K562 treated with DMSO at 1 percent for 24 hours (cell line): ENCODE measurements around the gene KRI1. TPM values are rescaled to one million over a fixed set of nuclear protein-coding genes. Genes with fewer than 3 reads are reported as not detected.

Experiments used
- total RNA-seq: library from RNA; unstranded; fragments of 300-600 nt; gene quantifications from 2 replicates; pipeline ENCODE4 v1.2.3, GENCODE V29; 2022; ENCODE audit warnings: low read depth; ENCODE audit not compliant: insufficient read depth

KRI1 gene
- 34.0 and 37.5 TPM in 2 replicates for total RNA-seq

DNA sequence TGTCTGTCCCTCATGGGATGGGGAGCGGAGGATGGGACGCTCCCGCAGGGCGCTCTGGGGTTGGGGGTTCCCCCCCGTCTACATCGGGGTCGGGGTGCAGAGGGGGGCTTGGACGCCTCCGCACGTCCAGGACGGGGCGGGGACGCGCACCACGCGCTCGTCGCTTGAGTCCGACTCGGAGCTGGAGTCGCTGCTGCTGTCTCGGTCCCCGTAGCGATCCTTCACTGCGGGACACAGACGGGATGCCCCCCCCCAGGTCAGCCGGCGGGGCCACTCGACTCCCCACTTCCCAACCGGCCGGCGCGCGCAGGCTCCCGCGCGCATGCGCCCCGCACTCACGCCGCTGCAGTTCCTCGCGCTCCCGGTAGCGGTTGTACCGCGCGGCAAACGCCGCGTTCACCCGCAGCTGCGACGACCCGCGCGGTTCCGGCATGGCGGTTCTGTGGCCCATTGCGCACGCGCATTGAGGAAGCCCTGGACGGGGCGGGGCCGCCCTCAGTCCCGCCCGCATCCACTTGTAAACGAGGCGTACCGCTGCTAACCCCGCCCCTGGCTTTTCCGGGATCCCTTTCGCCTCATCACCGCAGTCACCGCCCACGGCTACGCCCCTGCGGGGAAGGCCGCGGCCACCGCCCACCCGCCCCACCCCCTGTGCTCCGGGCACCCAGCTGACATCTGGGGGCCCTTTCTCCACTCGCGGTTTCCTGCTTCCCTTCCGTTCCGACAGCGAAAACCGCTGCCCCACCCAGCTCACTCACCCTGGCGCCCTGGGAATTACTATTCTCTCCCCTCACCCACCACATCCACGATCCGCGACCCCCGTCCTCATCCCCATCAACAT lies at the start of gene KRI1:
Gene KRI1 (minus strand): TSS at position 444 of the 841 bp plus-strand sequence. CDS start 11 bp downstream, at position 433.

DNA sequence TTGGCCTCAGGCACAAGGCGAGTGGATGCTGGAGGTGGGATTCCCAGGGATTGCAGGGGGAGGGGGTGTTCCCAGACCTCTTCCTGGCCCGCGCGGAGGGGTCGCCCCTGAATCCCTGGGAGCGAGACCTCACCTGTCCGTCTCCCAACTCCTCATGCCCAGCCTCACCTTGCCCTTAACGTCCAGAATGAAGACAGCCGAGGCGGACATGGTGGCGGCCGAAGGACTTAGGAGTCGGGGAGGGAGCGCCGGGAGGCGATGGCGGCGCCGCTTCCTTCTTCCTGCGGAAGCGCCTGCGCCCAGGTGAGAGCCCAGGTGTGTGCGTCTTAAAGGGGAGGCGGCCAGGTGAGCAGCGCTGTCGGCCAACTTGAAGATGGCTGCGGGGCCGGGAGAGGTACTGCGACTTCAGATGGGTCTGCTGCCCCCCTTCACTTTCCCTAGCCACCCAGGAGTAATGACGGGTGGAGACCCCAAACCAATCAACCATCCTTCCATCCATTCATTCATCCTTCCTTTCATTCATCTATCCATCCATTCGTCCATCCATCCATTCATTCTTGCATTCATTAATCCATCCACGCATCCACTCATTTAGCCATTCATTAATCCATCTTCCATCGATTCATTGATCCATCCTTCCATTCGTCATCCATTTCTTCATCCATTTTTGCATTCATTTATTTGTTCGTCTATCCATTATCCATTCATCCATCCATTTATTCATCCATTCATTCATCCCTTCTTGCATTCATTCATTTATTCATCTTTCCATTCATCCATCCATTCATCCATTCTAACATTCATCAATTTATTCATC lies 21.4 kb upstream of the KRI1 start, which contains the start of gene AP1M2:
Gene AP1M2 (minus strand): TSS at position 291 of the 817 bp plus-strand sequence. CDS start 81 bp downstream, at position 210.

DNA sequence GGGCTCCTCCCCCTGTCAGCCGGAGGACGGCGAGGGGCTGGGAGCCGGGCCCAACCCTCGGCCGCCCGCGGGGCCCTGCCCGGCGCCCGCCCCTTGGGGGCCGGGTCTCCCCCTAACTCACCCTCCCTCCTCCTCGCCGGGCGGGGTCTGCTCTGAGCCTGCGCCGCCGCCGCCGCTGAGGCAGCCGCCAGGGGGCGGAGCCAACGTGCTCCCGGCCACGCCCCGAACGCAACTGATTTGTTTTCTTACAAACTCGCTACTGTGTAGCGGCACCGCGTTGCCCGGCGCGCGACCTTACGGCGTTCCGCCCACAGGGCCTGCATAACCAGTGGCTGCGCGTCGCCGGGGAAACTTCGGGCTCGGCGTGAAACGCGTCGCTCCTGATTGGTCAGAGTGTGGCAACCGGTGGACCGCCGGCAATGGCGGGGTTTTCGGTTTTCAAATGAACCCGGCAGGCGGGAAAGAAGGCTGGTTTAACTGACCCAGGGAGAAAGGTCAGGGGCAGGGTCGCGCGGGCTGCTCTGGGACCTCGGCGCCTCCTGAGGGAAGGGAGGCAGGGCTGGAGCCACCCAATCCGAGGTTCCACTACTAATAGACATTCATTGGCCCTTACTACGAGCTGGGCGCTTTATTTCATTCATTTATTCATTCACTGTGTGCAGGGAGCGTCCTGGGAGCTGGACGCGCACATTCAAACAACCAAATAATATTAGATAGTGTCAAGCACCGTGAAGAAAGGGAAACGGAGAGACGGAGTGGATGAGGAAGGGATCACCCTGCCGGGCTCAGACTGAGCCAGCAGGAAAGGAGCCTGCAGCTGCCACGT lies 3.2 kb upstream of the KRI1 start, which contains the start of gene CDKN2D:
Gene CDKN2D (minus strand): TSS at position 154 of the 826 bp plus-strand sequence. CDS start 326 bp downstream, outside the sequence.

DNA sequence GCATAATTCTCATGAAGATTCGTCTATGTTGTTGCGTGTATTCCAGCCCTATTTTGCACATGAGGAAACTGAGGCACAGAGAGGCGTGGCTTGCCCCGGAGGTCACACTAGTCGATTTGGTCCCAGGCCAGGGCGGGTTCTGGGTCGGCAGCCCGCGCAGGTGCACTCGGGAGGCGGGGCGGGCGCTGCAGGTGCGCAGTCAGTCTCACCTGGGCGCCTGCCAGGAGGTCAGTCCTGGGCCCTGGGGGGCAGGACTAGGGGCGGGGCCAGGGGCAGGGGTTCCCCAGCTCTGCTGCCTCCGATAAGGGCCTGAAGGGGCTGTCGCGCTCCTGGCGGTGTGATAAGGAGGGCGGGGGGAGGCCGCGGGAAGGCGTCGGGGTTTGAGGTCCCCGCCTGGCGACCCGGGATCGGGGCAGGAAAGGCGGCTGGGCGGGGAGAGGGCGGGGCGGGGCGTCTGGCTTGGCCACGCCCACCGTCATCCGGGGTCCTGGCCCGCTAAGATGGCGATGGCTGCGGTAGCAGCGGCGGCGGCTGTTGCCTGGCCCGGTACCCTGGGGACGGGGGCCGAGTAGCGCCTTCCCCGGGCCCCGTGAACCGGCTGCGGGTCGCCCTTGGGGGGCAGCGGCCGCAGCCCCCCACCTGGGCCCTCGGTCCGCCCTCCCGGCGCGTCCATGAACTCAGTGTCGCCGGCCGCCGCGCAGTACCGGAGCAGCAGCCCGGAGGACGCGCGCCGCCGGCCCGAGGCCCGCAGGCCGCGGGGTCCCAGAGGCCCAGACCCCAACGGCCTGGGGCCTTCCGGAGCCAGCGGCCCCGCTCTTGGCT lies 22.2 kb downstream of the KRI1 start, which contains the start of gene ATG4D:
Gene ATG4D (plus strand): TSS at position 485 of the 822 bp plus-strand sequence. CDS start 187 bp downstream, at position 672.

DNA sequence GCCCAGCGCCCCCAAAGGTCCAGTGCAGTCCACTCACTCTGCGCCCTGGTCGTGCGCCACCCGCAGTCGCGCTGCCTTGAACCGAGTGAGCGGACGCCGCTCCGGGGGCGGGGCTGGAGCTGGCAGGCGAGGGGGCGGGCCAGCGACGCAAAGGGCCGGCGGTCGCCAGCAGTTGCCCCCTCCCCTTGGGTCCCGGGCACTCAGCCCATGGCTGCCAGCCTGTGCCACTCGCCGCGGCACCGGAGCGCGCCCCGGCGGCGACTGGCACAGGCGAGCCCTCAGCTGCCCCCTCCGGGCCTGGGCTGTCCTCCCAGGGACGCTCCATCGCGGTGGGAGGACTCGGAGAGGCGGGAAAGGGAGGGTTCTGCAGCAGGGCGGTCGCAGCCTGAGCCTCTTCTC lies 48.5 kb downstream of the KRI1 start, which contains the start of gene S1PR5:
Gene S1PR5 (minus strand): TSS at position 87 of the 399 bp plus-strand sequence. CDS start 2,436 bp downstream, outside the sequence.

Other genes with a start within 250 kb of the KRI1 start
- 44.7 and 46.0 TPM in 2 replicates for gene FDX2, start 250.0 kb downstream of the KRI1 start, total RNA-seq
- gene RAVER1, start 232.5 kb downstream of the KRI1 start, total RNA-seq, result 86.7 and 87.5 TPM in 2 replicates
- gene ICAM3, start 226.4 kb downstream of the KRI1 start, total RNA-seq, result 7.8 and 11.4 TPM in 2 replicates
- 147 and 169 TPM in 2 replicates for gene TYK2, start 185.4 kb downstream of the KRI1 start, total RNA-seq
- gene CDC37, start 162.5 kb downstream of the KRI1 start, total RNA-seq, result 291 and 297 TPM in 2 replicates
- 18.6 and 20.1 TPM in 2 replicates for gene PDE4A, start 145.5 kb downstream of the KRI1 start, total RNA-seq
- 94.3 and 110 TPM in 2 replicates for gene KEAP1, start 62.7 kb downstream of the KRI1 start, total RNA-seq
- gene S1PR5, start 48.6 kb downstream of the KRI1 start, total RNA-seq, result 0.29 and 0.52 TPM in 2 replicates
- gene ATG4D, start 22.1 kb downstream of the KRI1 start, total RNA-seq, result 75.1 and 87.3 TPM in 2 replicates
- gene CDKN2D, start 3.0 kb upstream of the KRI1 start, total RNA-seq, result 44.8 and 45.6 TPM in 2 replicates
- 0.61 TPM in 1 of 2 replicates, not detected in the other for gene AP1M2, start 21.3 kb upstream of the KRI1 start, total RNA-seq
- gene SLC44A2, start 59.5 kb upstream of the KRI1 start, total RNA-seq, result 38.4 and 39.9 TPM in 2 replicates
- 224 and 229 TPM in 2 replicates for gene ILF3, start 88.3 kb upstream of the KRI1 start, total RNA-seq
- 17.8 and 19.6 TPM in 2 replicates for gene QTRT1, start 135.4 kb upstream of the KRI1 start, total RNA-seq
- gene DNM2, start 152.1 kb upstream of the KRI1 start, total RNA-seq, result 273 and 282 TPM in 2 replicates